ENCODE results near the gene ATRNL1. TPM values are rescaled to one million over a fixed set of nuclear protein-coding genes. Genes with fewer than 3 reads are reported as not detected.

Gene ATRNL1
- total RNA-seq, 2 experiments from 2014 or later = 0.17 to 0.19 TPM

Other genes starting within 250 kb of the ATRNL1 start
- 10 to 100 TPM; 17.6 to 19.8 TPM for gene TRUB1, start 155.2 kb upstream of the ATRNL1 start, total RNA-seq

Measured in activated CD8-positive, alpha-beta memory T cell treated with anti-CD3 and anti-CD28 coated beads for 36 hours (primary cell).